Liver (tissue), 3 donors: ENCODE data around the gene KPNA4.
A peak's percentile ranks its signal among the peaks of the same experiment; 100 is the strongest.

Experiments
- CTCF ChIP-seq: fragments of 150-350 bp; IDR thresholded peaks from 2 replicates; pipeline ENCODE4 v1.5.1; 2017; ENCODE audit warnings: improper control_type of control experiment, low read depth, low read length; ENCODE audit not compliant: missing input control
- GABPA ChIP-seq, 2 donors: IDR thresholded peaks in 1 of 2; conservative IDR thresholded peaks in 1 of 2; 2 replicates each; pipeline ENCODE4 v1.6.1; 2016; ENCODE audit warnings: antibody characterized with exemption in 2 of 2, mild to moderate bottlenecking in 1 of 2, moderate library complexity in 1 of 2
- MAX ChIP-seq: IDR thresholded peaks from 2 replicates; pipeline ENCODE4 v1.6.1; 2016; ENCODE audit warnings: antibody characterized with exemption
- SP1 ChIP-seq: IDR thresholded peaks from 2 replicates; pipeline ENCODE4 v1.6.1; 2018; ENCODE audit warnings: antibody characterized with exemption, mild to moderate bottlenecking
- YY1 ChIP-seq: IDR thresholded peaks from 2 replicates; pipeline ENCODE4 v1.6.1; 2016; ENCODE audit warnings: antibody characterized with exemption, mild to moderate bottlenecking
- TF ChIP-seq, protein P1 (sequence below): IDR thresholded peaks from 2 replicates; pipeline ENCODE4 v1.6.1; 2016; ENCODE audit warnings: antibody characterized with exemption
- donor health status: healthy.
- donor health status: healthy.

GRCh38 chr3:160449636-160450598, 115.5 kb downstream of the KPNA4 start, which contains the start of gene TRIM59:
- TF ChIP-seq CTCF = no peak
- peak; percentile 7 for TF ChIP-seq SP1
- peak; percentile 12 for TF ChIP-seq YY1
- TF ChIP-seq, protein P1, sequence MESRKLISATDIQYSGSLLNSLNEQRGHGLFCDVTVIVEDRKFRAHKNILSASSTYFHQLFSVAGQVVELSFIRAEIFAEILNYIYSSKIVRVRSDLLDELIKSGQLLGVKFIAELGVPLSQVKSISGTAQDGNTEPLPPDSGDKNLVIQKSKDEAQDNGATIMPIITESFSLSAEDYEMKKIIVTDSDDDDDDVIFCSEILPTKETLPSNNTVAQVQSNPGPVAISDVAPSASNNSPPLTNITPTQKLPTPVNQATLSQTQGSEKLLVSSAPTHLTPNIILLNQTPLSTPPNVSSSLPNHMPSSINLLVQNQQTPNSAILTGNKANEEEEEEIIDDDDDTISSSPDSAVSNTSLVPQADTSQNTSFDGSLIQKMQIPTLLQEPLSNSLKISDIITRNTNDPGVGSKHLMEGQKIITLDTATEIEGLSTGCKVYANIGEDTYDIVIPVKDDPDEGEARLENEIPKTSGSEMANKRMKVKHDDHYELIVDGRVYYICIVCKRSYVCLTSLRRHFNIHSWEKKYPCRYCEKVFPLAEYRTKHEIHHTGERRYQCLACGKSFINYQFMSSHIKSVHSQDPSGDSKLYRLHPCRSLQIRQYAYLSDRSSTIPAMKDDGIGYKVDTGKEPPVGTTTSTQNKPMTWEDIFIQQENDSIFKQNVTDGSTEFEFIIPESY = no peak
- TF ChIP-seq GABPA (IDR thresholded peaks at IDR 0.05 in 1 of 2, conservative IDR thresholded peaks at IDR 0.05 in 1 of 2) = no peak
- peak; percentile 95 for TF ChIP-seq MAX
